Hepatocyte (in vitro differentiated cells): ENCODE measurements around the gene SMDT1. TPM values are rescaled to one million over a fixed set of nuclear protein-coding genes. Genes with fewer than 3 reads are reported as not detected.

Experiments
- DNase-seq: peaks from one replicate; pipeline ENCODE4 v3.0.0-alpha.2; 2016; ENCODE audit warnings: low spot score
- H2AFZ ChIP-seq: fragments of 200-600 bp; sonication (generic); 2 replicates; pipeline ENCODE4 v1.6.0; 2016; ENCODE audit warnings: antibody characterized with exemption, mild to moderate bottlenecking
- H3K27ac ChIP-seq: fragments of 200-600 bp; sonication (generic); 2 replicates; pipeline ENCODE4 v1.5.1; 2016; ENCODE audit warnings: mild to moderate bottlenecking
- H3K27me3 ChIP-seq: fragments of 200-600 bp; sonication (generic); 2 replicates; pipeline ENCODE4 v1.6.1; 2016
- H3K36me3 ChIP-seq: fragments of 200-600 bp; sonication (generic); replicated peaks from 2 replicates; pipeline ENCODE4 v1.5.1; 2016; ENCODE audit warnings: low read depth; ENCODE audit not compliant: insufficient read depth
- H3K4me1 ChIP-seq: fragments of 200-600 bp; sonication (generic); 2 replicates; pipeline ENCODE4 v1.5.1; 2016; ENCODE audit warnings: mild to moderate bottlenecking, moderate library complexity; ENCODE audit not compliant: insufficient read depth
- H3K4me2 ChIP-seq: fragments of 200-600 bp; sonication (generic); 2 replicates; pipeline ENCODE4 v1.6.0; 2016
- H3K4me3 ChIP-seq: fragments of 200-600 bp; sonication (generic); 2 replicates; pipeline ENCODE4 v1.5.1; 2016; ENCODE audit warnings: mild to moderate bottlenecking
- H3K79me2 ChIP-seq: fragments of 200-600 bp; sonication (generic); 2 replicates; pipeline ENCODE4 v1.6.0; 2017; ENCODE audit warnings: mild to moderate bottlenecking
- H3K9me2 ChIP-seq: fragments of 200-600 bp; sonication (generic); replicated peaks from 2 replicates; pipeline ENCODE4 v1.6.0; 2017; ENCODE audit warnings: mild to moderate bottlenecking; ENCODE audit not compliant: insufficient read depth
- H3K9me3 ChIP-seq: fragments of 200-600 bp; sonication (generic); 2 replicates; pipeline ENCODE4 v1.5.1; 2016; ENCODE audit warnings: low read depth, mild to moderate bottlenecking
- H4K20me1 ChIP-seq: fragments of 200-600 bp; sonication (generic); 2 replicates; pipeline ENCODE4 v1.6.0; 2016; ENCODE audit warnings: mild to moderate bottlenecking; ENCODE audit not compliant: insufficient read depth, poor library complexity, severe bottlenecking
- EZH2 ChIP-seq: fragments of 200-600 bp; sonication (generic); IDR thresholded peaks from 2 replicates; pipeline ENCODE4 v1.6.1; 2016; ENCODE audit warnings: antibody characterized with exemption, mild to moderate bottlenecking, borderline replicate concordance
- EZH2phosphoT487 ChIP-seq: fragments of 200-600 bp; sonication (generic); IDR thresholded peaks from one replicate; pipeline ENCODE4 v1.6.1; 2018; ENCODE audit warnings: antibody characterized with exemption, mild to moderate bottlenecking, low read depth, moderate library complexity; ENCODE audit not compliant: unreplicated experiment, severe bottlenecking
- WGBS: methylation state at CpG from one replicate; pipeline ENCODE4 v1.1.6; 2016; ENCODE audit warnings: low lambda C conversion rate; ENCODE audit errors: missing lambda C conversion rate; 5-methylcytosine and 5-hydroxymethylcytosine counted together
- polyA plus RNA-seq: library from polyadenylated mRNA; unstranded; fragments of >200 nt; fragmentation: Nextera tagmentation; extraction: Ambion mirVana; gene quantifications from 2 replicates; pipeline ENCODE4 v1.2.1, GENCODE V29; 2016
- total RNA-seq: library from RNA; depleted of rRNA; stranded (reverse); fragments of >200 nt; gene quantifications from 2 replicates; pipeline ENCODE4 v1.2.3, GENCODE V29; 2014
- TF ChIP-seq, protein P1 (sequence below): fragments of 200-600 bp; sonication (generic); IDR thresholded peaks from 2 replicates; pipeline ENCODE4 v1.5.1; 2016; ENCODE audit warnings: antibody characterized with exemption, mild to moderate bottlenecking; ENCODE audit not compliant: poor library complexity

Gene SMDT1
- total and polyA plus RNA-seq, 2 experiments from 2014 or later: 10.8 to 145 TPM

DNA sequence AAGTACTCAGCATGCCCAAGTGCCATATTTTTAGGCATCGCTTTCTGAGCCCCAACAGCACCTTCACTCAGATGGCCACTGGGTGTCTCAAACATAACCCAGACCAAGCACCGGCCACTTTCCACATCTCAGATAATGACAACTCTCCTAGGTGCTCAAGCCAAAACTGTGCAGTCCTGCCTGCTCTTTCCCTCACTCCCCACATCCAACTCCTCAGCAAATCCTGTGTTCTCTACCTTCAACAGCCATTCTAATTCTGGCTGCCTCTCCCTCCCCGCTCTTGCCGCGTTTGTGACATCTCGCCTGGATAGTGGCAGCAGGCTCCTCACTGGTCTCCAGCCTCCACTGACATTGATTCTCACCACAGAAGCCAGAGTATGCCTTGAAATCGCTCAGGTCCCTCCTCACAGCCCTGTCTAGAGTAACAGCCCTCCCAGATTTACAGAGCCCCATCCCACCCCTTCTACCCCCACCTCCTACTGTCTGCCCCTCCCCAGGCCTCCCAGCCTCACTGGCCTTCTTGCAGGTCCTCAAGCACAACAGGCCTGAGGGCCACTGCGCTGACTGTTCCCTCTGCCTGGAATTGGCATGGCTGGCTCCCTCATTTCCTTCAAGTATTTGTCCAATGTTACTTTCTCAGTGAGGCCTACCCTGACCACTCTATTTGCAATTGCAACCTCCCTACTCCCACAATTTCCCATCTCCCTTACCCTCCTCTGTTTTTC lies 6.7 kb upstream of the SMDT1 start:
- Histone ChIP-seq H3K27ac (no peak overlapping the region), H4K20me1 (no peaks in the 10 kb centered on the region), H3K4me1 (peaks cover 13% of the 10 kb centered on the region), H2AFZ (no peak overlapping the region), H3K79me2 (peaks cover 7% of the 10 kb centered on the region), H3K9me2 (no peaks in the 10 kb centered on the region), H3K27me3 (no peaks in the 10 kb centered on the region), H3K4me3 (no peak overlapping the region), H3K36me3 (no peaks in the 10 kb centered on the region), H3K9me3 (no peaks in the 10 kb centered on the region), H3K4me2 (no peak overlapping the region)
- WGBS: 93% methylated on average over 8 of the region's 8 CpGs
- TF ChIP-seq, protein P1, sequence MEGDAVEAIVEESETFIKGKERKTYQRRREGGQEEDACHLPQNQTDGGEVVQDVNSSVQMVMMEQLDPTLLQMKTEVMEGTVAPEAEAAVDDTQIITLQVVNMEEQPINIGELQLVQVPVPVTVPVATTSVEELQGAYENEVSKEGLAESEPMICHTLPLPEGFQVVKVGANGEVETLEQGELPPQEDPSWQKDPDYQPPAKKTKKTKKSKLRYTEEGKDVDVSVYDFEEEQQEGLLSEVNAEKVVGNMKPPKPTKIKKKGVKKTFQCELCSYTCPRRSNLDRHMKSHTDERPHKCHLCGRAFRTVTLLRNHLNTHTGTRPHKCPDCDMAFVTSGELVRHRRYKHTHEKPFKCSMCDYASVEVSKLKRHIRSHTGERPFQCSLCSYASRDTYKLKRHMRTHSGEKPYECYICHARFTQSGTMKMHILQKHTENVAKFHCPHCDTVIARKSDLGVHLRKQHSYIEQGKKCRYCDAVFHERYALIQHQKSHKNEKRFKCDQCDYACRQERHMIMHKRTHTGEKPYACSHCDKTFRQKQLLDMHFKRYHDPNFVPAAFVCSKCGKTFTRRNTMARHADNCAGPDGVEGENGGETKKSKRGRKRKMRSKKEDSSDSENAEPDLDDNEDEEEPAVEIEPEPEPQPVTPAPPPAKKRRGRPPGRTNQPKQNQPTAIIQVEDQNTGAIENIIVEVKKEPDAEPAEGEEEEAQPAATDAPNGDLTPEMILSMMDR: no peak
- TF ChIP-seq EZH2 (no peak), EZH2phosphoT487 (no peak)
- no peak for DNase-seq

DNA sequence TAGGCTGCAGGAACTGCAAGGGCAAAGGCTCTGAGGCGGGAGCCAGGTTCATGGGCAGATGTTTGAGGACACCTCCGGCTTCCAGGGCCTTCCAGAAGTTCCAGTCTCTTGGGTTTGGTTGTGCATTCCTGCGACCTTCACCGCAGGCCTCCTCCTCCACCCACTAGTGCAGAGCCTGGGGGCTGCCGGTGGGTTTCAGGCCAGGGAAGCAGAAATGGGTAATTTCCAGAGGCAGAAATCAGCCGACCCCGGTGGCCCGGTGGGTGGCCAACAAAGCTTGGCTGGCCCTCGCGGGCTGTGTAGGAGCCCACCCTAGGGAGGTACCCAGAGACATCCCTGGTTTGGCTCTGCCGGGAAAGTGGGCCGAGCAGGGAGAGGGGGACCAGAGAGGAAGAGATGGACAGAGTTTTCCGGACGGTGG lies 5.9 kb upstream of the SMDT1 start:
- Histone ChIP-seq H3K36me3 (no peaks in the 10 kb centered on the region), H2AFZ (peak overlapping the region; percentile 68), H3K4me2 (peak overlapping the region; percentile 78), H3K4me1 (peaks cover 15% of the 10 kb centered on the region), H3K9me3 (no peaks in the 10 kb centered on the region), H3K4me3 (no peak overlapping the region), H4K20me1 (no peaks in the 10 kb centered on the region), H3K27ac (peak overlapping the region; percentile 86), H3K27me3 (no peaks in the 10 kb centered on the region), H3K79me2 (peaks cover 7% of the 10 kb centered on the region), H3K9me2 (no peaks in the 10 kb centered on the region)
- 97% methylated on average over 14 of the region's 14 CpGs for WGBS
- DNase-seq: no peak
- TF ChIP-seq EZH2phosphoT487 (no peak), EZH2 (no peak)
- TF ChIP-seq, protein P1: no peak

DNA sequence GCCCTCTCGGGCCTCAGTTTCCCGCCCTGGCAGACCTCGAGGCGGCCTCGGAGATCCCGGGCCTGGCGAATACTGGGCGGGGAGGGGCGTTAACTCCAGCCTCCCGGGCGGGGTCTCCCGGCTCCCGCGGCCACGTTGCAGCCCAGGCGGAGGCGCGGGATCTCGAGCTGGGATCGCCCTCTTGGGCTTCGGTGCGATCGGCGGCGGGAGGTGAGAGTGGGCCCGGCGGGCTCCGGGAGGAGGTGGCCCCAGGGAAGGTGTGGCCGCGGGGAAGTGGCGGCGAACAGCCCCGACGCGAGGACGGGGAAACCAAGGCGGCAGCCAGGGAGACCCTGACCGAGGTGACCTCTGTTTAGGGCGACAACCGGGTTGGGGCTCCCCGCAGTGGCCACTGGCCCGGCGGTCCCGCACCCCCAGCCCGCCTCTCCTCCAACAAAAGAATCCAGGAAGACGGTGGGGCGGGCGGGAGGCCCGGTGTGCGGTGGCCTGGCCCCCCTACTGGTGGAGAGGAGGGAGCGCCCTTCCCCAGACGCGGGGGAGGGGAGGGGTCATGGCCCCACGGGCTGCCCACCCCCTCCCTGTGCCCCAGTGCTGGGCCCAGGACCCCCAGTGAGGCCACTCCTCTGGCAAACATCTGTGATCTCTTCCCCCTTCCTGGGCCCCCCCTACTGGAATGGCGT lies 5.2 kb upstream of the SMDT1 start, which contains the start of gene PHETA2:
PHETA2 (plus strand) TSS at position 117 of the 680 bp plus-strand sequence. CDS start 3,046 bp downstream, outside the sequence.
- TF ChIP-seq EZH2phosphoT487: no peak
- TF ChIP-seq EZH2: no peak
- TF ChIP-seq, protein P1: peak; percentile 21
- WGBS: 47% methylated on average over 25 of the region's 55 CpGs
- no peak within 1 kb of the TSS for H3K4me3 ChIP-seq
- H4K20me1 ChIP-seq: no peaks in the 10 kb centered on the region
- H3K27me3 ChIP-seq: no peaks in the 10 kb centered on the region
- peaks cover 2% of the 10 kb centered on the region for H3K79me2 ChIP-seq
- H3K36me3 ChIP-seq: no peaks in the 10 kb centered on the region
- H3K9me3 ChIP-seq: no peaks in the 10 kb centered on the region
- peak within 1 kb of the TSS; percentile 68 for H2AFZ ChIP-seq
- peak within 1 kb of the TSS; percentile 86 for H3K27ac ChIP-seq
- H3K9me2 ChIP-seq: no peaks in the 10 kb centered on the region
- H3K4me1 ChIP-seq: peaks cover 20% of the 10 kb centered on the region
- peak; percentile 52 for DNase-seq
- H3K4me2 ChIP-seq: peak within 1 kb of the TSS; percentile 78
